Lung (tissue), 12 donors: Measurements from ENCODE around the gene DGKQ. TPM values are rescaled to one million over a fixed set of nuclear protein-coding genes. Genes with fewer than 3 reads are reported as not detected.

Source experiments
- ATAC-seq: fragments of 200-7000 bp; cut with Tn5 transposase; one replicate; pipeline ENCODE4 v1.9.1; 2020; ENCODE audit warnings: moderate number of reproducible peaks; ENCODE audit not compliant: insufficient read depth, low FRiP score
- DNase-seq, 3 donors: peaks; one replicate each; pipeline ENCODE4 v3.0.0-alpha.2; 2013 to 2017
- H3K27ac ChIP-seq, 2 donors: one replicate each; pipeline ENCODE4 v1.5.1; 2013; ENCODE audit warnings: mild to moderate bottlenecking in 2 of 2, moderate library complexity in 2 of 2, control low read depth in 1 of 2, inconsistent platforms in 1 of 2, low read depth in 1 of 2, low read length in 1 of 2
- H3K27me3 ChIP-seq, 3 donors: one replicate each; pipeline ENCODE4 v1.5.1; 2013; ENCODE audit warnings: low read length in 2 of 3; ENCODE audit not compliant: control insufficient read depth in 3 of 3, insufficient read depth in 3 of 3
- H3K36me3 ChIP-seq, 4 donors: one replicate each; pipeline ENCODE4 v1.5.1; 2013; ENCODE audit warnings: low read length in 4 of 4, mild to moderate bottlenecking in 1 of 4, moderate library complexity in 1 of 4; ENCODE audit not compliant: control insufficient read depth in 4 of 4, insufficient read depth in 4 of 4
- H3K4me1 ChIP-seq, 5 donors: one replicate each; pipeline ENCODE4 v1.5.1; 2013; ENCODE audit warnings: low read length in 5 of 5, mild to moderate bottlenecking in 2 of 5, moderate library complexity in 1 of 5; ENCODE audit not compliant: control insufficient read depth in 5 of 5, insufficient read depth in 5 of 5
- H3K4me3 ChIP-seq: one replicate; pipeline ENCODE4 v1.5.1; 2013; ENCODE audit warnings: mild to moderate bottlenecking, control low read depth, moderate library complexity
- H3K9ac ChIP-seq, 2 donors: one replicate each; pipeline ENCODE4 v1.5.1; 2013; ENCODE audit warnings: low read length in 2 of 2, control low read depth in 1 of 2; ENCODE audit not compliant: insufficient read depth in 1 of 2
- H3K9me3 ChIP-seq, 4 donors: one replicate each; pipeline ENCODE4 v1.5.1; 2013; ENCODE audit warnings: low read length in 3 of 4, mild to moderate bottlenecking in 1 of 4, moderate library complexity in 1 of 4; ENCODE audit not compliant: control insufficient read depth in 4 of 4, insufficient read depth in 3 of 4
- WGBS, 2 donors: extraction: QIAGEN DNeasy Blood & Tissue Kit; methylation state at CpG; one replicate each; pipeline ENCODE4 v1.1.7; 2013; 5-methylcytosine and 5-hydroxymethylcytosine counted together
- polyA plus RNA-seq, 2 donors: library from polyadenylated mRNA; stranded (reverse); fragments of 200-250 nt; gene quantifications; one replicate each; pipeline ENCODE4 v1.2.1, GENCODE V29; 2013
- total RNA-seq, 2 donors: library from RNA; depleted of rRNA in 1 of 2; stranded (reverse); fragments of >200 nt in 1 of 2; gene quantifications; one replicate each; pipeline ENCODE4 v1.2.1, GENCODE V29; 2014 to 2021
- TF ChIP-seq, protein P1 (sequence below): IDR thresholded peaks from 2 replicates; pipeline ENCODE4 v1.5.1; 2012; ENCODE audit warnings: mild to moderate bottlenecking; ENCODE audit errors: control extremely low read depth, extremely low read depth
- donor health status: control.
- donor health status: control.
- donor health status: Bipolar disorder and iron deficiency.
- donor health status: healthy.
- donor health status: DM: yes; HTN: yes; CAD: no.

Gene DGKQ
- total and polyA plus RNA-seq, 4 donors, result 5.9 to 19.1 (median 8.4) TPM

- Histone ChIP-seq H3K4me1 (peaks cover 0 to 13% (median 11%) of the 10 kb centered on the region in 5 donors), H3K9ac (no peak overlapping the region), H3K9me3 (no peaks in the 10 kb centered on the region), H3K27me3 (no peaks in the 10 kb centered on the region), H3K27ac (no peak overlapping the region), H3K4me3 (no peak overlapping the region), H3K36me3 (peaks cover 0 to 2% (median 0%) of the 10 kb centered on the region in 4 donors)
- WGBS, 2 donors, result 94 to 99% methylated on average over 10 of the region's 10 CpGs
- TF ChIP-seq, protein P1, sequence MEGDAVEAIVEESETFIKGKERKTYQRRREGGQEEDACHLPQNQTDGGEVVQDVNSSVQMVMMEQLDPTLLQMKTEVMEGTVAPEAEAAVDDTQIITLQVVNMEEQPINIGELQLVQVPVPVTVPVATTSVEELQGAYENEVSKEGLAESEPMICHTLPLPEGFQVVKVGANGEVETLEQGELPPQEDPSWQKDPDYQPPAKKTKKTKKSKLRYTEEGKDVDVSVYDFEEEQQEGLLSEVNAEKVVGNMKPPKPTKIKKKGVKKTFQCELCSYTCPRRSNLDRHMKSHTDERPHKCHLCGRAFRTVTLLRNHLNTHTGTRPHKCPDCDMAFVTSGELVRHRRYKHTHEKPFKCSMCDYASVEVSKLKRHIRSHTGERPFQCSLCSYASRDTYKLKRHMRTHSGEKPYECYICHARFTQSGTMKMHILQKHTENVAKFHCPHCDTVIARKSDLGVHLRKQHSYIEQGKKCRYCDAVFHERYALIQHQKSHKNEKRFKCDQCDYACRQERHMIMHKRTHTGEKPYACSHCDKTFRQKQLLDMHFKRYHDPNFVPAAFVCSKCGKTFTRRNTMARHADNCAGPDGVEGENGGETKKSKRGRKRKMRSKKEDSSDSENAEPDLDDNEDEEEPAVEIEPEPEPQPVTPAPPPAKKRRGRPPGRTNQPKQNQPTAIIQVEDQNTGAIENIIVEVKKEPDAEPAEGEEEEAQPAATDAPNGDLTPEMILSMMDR, result no peak
- no peak for DNase-seq
- no peak for ATAC-seq
Observed at GRCh38 chr4:1015746-1016145, 42.4 kb upstream of the DGKQ start.

GRCh38 chr4:1015179-1015578 is 41.8 kb upstream of the DGKQ start:
- WGBS, 2 donors, result 94 to 99% methylated on average over 8 of the region's 8 CpGs
- peaks cover 0 to 2% (median 0%) of the 10 kb centered on the region in 4 donors for H3K36me3 ChIP-seq
- DNase-seq (no peak), ATAC-seq (no peak)
- peaks cover 0 to 3% (median 0%) of the 10 kb centered on the region in 3 donors for H3K27me3 ChIP-seq
- no peaks in the 10 kb centered on the region for H3K9me3 ChIP-seq
- no peak overlapping the region for H3K4me3 ChIP-seq
- no peak overlapping the region for H3K27ac ChIP-seq
- TF ChIP-seq, protein P1, result no peak
- no peak overlapping the region for H3K9ac ChIP-seq
- peaks cover 0 to 17% (median 14%) of the 10 kb centered on the region in 5 donors for H3K4me1 ChIP-seq

DNA sequence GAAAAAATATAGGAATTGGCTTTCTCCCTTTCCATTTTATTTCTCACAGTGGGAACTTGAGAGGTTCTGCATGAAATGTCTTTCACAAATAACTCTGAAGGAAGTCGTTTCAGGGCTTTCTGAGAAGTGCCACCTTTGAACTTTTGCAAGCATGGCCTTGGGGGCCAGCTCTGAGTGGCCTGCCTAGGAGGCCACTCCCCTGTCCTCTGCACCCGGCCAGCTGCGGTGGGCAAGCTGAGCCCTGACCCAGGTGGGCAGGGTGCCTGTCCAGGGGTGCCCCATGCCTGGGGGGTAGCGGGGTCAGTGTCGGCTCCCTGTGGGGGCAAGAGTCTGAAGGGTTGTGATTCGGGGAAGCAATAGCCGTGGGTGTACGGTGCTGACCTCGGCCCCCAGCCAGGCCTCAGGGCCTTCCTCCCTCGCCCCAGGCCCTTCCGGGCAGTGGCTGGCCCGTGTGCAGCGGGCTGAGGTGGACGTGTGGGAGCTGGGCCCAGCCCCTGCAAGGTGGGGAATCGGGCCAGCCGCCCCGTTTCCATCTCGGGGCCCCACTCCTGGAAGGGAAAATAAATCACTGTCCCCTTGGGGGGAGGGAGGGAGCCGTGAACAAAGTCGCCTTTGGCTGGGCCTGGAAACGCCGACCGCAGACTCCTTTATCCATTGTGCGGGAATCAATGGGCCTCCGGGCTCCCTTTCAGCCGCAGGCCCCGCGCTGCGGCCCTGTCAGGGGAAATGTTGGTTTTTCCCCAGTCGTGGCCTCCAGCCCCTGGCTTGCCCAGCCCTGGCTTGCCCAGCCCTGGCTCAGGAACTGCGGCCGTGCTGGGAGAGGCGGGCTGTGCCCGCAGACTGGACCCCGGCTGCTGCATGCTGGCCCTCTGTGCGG is 41.2 kb upstream of the DGKQ start:
- WGBS, 2 donors, result 90 to 91% methylated on average over 29 to 36 of the region's 36 CpGs
- Histone ChIP-seq H3K36me3 (peaks cover 0 to 2% (median 0%) of the 10 kb centered on the region in 4 donors), H3K4me1 (peaks cover 0 to 21% (median 14%) of the 10 kb centered on the region in 5 donors), H3K27me3 (peaks cover 0 to 3% (median 0%) of the 10 kb centered on the region in 3 donors), H3K4me3 (no peak overlapping the region), H3K9me3 (no peaks in the 10 kb centered on the region), H3K27ac (no peak overlapping the region), H3K9ac (no peak overlapping the region)
- ATAC-seq (no peak), DNase-seq (no peak)
- TF ChIP-seq, protein P1, result no peak
